Suprapubic skin (tissue), 4 donors: ENCODE results near the gene GYS2.

Experiments used
- CTCF ChIP-seq, 2 donors: fragments of 200-600 bp in 1 of 2; fragments of 450-650 bp in 1 of 2; sonication (generic) in 1 of 2; IDR thresholded peaks; one replicate each; pipeline ENCODE4 v1.5.1; 2016 to 2019; ENCODE audit warnings: antibody characterized with exemption in 2 of 2, mild to moderate bottlenecking in 1 of 2, moderate library complexity in 1 of 2
- EP300 ChIP-seq: sonication (generic); formaldehyde crosslinking; IDR thresholded peaks from one replicate; pipeline ENCODE4 v1.6.1; 2017; ENCODE audit warnings: antibody characterized with exemption
- POLR2A ChIP-seq, 2 donors: fragments of 450-650 bp; IDR thresholded peaks; one replicate each; pipeline ENCODE4 v1.6.1; 2017; ENCODE audit warnings: antibody characterized with exemption in 2 of 2, mild to moderate bottlenecking in 2 of 2, moderate library complexity in 2 of 2
- POLR2AphosphoS5 ChIP-seq, 3 donors: sonication (generic); formaldehyde crosslinking; IDR thresholded peaks; one replicate each; pipeline ENCODE4 v1.6.1; 2017; ENCODE audit warnings: antibody characterized with exemption in 3 of 3

GRCh38 chr12:21638054-21638891, 33.6 kb upstream of the GYS2 start:
- TF ChIP-seq POLR2A (IDR thresholded peaks at IDR 0.05) (no peak), CTCF (IDR thresholded peaks at IDR 0.05) (no peak), POLR2AphosphoS5 (IDR thresholded peaks at IDR 0.05) (no peak), EP300 (no peak)
